Activated naive CD4-positive, alpha-beta T cell treated with anti-CD3 and anti-CD28 coated beads, Interleukin-2, amount 50 U/mL, for 24 hours (primary cell): ENCODE data around the gene PTMA.
"Not testable (repeated sequence)": the region's sequence is repeated elsewhere in the genome, so short reads cannot be mapped to it uniquely, and the experiment has no call there.

ENCODE experiments used
- H3K27ac Mint-ChIP-seq: one replicate; pipeline ENCODE4 v1.8.0; 2021; ENCODE audit warnings: mild to moderate bottlenecking, mixed read lengths
- H3K27me3 Mint-ChIP-seq: one replicate; pipeline ENCODE4 v1.8.0; 2021; ENCODE audit warnings: mixed read lengths
- H3K36me3 Mint-ChIP-seq: one replicate; pipeline ENCODE4 v1.8.0; 2021; ENCODE audit warnings: mixed read lengths
- H3K4me1 Mint-ChIP-seq: one replicate; pipeline ENCODE4 v1.8.0; 2021; ENCODE audit warnings: mixed read lengths
- H3K4me3 Mint-ChIP-seq: one replicate; pipeline ENCODE4 v1.8.0; 2021; ENCODE audit warnings: mild to moderate bottlenecking, mixed read lengths
- H3K9me3 Mint-ChIP-seq: one replicate; pipeline ENCODE4 v1.8.0; 2021; ENCODE audit warnings: mixed read lengths

Gene PTMA

DNA sequence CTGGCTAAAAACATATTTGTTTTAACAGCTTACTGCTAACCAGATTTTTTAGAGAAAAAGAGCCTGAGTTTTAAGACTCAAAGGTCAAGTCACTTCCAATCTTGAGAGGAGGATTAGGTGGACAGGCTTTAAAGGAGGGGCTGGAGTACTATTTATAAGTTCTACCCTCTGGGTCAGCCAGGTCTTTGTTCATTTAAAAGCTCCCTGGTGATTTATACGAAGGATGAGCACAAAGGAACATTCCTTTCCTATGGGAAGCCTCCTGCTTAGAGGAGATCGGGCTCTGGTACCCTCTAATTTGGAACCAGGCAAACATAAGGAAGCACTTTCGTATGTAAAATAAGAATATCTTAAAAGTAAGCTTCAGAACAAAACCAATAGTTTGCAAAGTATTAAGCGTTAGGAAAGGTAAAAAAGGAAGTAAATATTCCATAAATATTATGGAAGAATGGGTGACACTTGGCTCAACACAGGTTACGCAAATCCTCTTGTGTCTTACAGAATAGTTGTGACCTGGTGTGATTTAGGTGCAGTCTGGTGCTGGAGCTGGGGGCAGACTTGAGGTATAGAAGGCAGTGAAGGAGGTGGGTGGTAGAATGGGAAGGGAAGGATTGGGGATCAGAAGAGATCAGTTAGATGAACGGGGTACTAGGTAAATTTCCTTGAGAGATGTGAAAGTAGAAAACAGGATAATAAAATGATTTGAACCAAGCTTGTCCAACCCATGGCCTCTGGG lies 37.1 kb downstream of the PTMA start:
- Mint-ChIP-seq H3K27ac (no peak overlapping the region), H3K4me1 (peaks cover 3% of the 10 kb centered on the region), H3K27me3 (no peaks in the 10 kb centered on the region), H3K36me3 (no peaks in the 10 kb centered on the region), H3K4me3 (no peak overlapping the region), H3K9me3 (no peaks in the 10 kb centered on the region)

GRCh38 chr2:231748153-231748896 lies 40.0 kb downstream of the PTMA start:
- not testable (repeated sequence) for H3K27ac Mint-ChIP-seq, H3K4me1 Mint-ChIP-seq

DNA sequence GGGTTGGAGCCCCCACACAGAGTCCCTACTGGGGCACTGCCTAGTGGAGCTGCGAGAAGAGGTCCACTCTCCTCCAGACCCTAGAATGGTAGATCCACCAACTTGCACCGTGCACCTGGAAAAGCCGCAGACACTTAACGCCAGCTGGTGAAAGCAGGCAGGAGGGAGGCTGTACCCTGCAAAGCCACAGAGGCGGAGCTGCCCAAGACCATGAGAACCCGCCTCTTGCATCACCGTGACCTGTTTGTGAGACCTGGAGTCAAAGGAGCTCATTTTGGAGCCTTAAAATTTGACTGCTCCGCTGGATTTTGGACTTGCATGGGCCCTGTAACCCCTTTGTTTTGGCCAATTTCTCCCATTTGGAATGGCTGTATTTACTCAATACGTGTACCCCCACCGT lies 40.7 kb downstream of the PTMA start:
- H3K27ac Mint-ChIP-seq, H3K4me3 Mint-ChIP-seq, H3K9me3 Mint-ChIP-seq, H3K4me1 Mint-ChIP-seq, H3K27me3 Mint-ChIP-seq, H3K36me3 Mint-ChIP-seq: not testable (repeated sequence)

More at GRCh38 chr2:231748153-231748896, 40.0 kb downstream of the PTMA start:
- H3K36me3 Mint-ChIP-seq, H3K27me3 Mint-ChIP-seq, H3K9me3 Mint-ChIP-seq, H3K4me3 Mint-ChIP-seq: not testable (repeated sequence)

DNA sequence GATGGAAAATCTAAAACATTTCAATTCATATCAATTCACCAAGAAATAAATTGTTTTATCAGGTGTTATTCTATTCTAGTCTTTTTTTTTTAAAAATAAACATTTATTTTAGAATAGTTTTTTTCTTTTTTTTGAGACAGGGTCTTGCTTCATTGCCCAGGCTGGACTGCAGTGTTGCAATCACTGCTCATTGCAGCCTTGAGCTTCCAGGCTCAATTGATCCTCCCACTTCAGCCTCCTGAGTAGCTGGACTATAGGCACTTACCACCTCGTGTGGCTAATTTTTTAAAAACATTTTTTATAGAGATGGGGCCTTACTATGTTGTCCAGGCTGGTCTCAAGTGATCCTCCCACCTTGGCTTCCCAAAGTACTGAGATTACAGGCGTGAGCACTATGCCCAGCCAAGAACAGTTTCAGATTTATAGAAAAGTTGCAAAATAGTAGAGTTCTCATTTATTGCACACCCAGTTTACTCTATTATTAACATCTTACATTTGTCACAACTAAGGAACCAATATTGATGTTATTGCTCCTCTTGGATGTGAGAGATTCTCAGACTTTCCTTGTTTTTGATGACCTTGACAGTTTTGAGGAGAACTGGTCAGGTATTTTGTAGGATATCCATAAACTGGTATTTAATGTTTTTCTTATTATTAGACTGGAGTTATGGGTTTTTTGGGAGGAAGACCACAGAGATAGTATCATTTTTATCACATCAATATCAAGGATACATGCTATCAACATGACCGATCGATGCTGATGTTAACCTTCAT lies 42.9 kb downstream of the PTMA start:
- Mint-ChIP-seq H3K4me3 (no peak overlapping the region), H3K27ac (no peak overlapping the region), H3K9me3 (no peaks in the 10 kb centered on the region), H3K36me3 (no peaks in the 10 kb centered on the region), H3K4me1 (peaks cover 3% of the 10 kb centered on the region), H3K27me3 (no peaks in the 10 kb centered on the region)

GRCh38 chr2:231752061-231752460 lies 43.7 kb downstream of the PTMA start:
- no peaks in the 10 kb centered on the region for H3K36me3 Mint-ChIP-seq
- H3K4me3 Mint-ChIP-seq: no peak overlapping the region
- H3K27ac Mint-ChIP-seq: no peak overlapping the region
- no peaks in the 10 kb centered on the region for H3K27me3 Mint-ChIP-seq
- peaks cover 3% of the 10 kb centered on the region for H3K4me1 Mint-ChIP-seq
- no peaks in the 10 kb centered on the region for H3K9me3 Mint-ChIP-seq

DNA sequence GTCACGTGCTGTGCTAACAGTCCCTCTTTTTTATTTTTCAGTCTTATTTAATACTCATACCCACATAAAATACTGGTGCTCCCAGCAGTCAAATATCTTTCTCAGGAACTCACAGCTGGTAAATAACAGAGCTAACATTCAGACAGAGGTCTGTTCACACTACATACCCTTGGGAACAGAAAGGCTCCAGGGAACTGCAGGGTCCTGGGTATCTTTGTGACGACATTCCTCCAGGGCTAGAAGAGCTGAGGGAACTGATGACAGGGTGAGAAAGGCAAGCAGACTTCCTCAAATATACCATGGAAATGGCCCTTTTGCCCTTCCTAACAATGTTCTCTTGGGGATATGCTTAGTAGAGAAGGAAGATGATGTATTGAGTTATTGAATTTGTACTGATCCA lies 53.4 kb downstream of the PTMA start:
- Mint-ChIP-seq H3K36me3 (no peaks in the 10 kb centered on the region), H3K4me1 (peaks cover 19% of the 10 kb centered on the region), H3K27ac (no peak overlapping the region), H3K9me3 (no peaks in the 10 kb centered on the region), H3K27me3 (no peaks in the 10 kb centered on the region), H3K4me3 (no peak overlapping the region)
